ENCODE measurements around the gene MET.

DNA sequence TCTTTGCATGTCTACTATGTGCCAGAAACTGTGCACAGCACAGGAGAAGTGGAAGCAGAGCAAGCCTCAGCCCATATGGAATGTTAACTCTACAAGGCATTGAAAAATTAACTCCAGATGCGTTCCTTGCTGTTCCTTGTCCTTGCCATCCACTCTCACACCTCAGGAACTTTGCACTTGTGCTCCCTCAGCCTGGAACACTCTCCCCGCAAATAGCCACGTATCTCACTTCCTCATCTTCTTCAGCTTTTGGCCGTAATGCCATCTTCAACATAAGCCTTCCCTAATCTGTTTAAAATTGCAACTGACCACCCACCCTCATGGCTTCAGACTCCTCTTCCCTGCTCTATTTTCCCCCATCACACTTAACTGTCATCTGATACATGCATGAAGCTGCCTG lies 107.2 kb downstream of the MET start:
- TF ChIP-seq POLR2A (IDR thresholded peaks at IDR 0.05; ENCODE audit: low read length) (no peak), POLR2AphosphoS2 (conservative IDR thresholded peaks at IDR 0.05; ENCODE audit: low read length) (no peak), CTCF (IDR thresholded peaks at IDR 0.05) (no peak), CHD4 (IDR thresholded peaks at IDR 0.05; ENCODE audit: borderline replicate concordance) (no peak), CBX8 (IDR thresholded peaks at IDR 0.05) (no peak), HDAC2 (IDR thresholded peaks at IDR 0.05) (no peak), ZC3H11A (IDR thresholded peaks at IDR 0.05) (no peak)

Data from A549 (cell line).